Stomach (tissue), 9 donors: Measurements from ENCODE around the gene LHB. TPM values are rescaled to one million over a fixed set of nuclear protein-coding genes. Genes with fewer than 3 reads are reported as not detected.

ENCODE experiments used
- DNase-seq, 2 donors: peaks; one replicate each; pipeline versions ENCODE4 v3.0.0 to v3.0.0-alpha.2; 2013 to 2019
- H3K27ac ChIP-seq, 5 donors: fragments of 200-600 bp in 4 of 5; sonication (generic) in 4 of 5; one replicate each; pipeline ENCODE4 v1.5.1; 2013 to 2019; ENCODE audit warnings: mild to moderate bottlenecking in 1 of 5, moderate library complexity in 1 of 5
- H3K27me3 ChIP-seq, 3 donors: fragments of 200-600 bp; sonication (generic); one replicate each; pipeline ENCODE4 v1.5.1; 2017 to 2019; ENCODE audit warnings: mixed run types in 1 of 3
- H3K36me3 ChIP-seq, 4 donors: fragments of 200-600 bp; sonication (generic); 1 replicate in 3 of 4; 2 replicates in 1 of 4; pipeline ENCODE4 v1.5.1; 2016 to 2019
- H3K4me1 ChIP-seq, 4 donors: fragments of 200-600 bp; sonication (generic); one replicate each; pipeline ENCODE4 v1.5.1; 2016 to 2019
- H3K4me3 ChIP-seq, 4 donors: fragments of 200-600 bp; sonication (generic) in 3 of 4; one replicate each; pipeline ENCODE4 v1.5.1; 2016 to 2019; ENCODE audit warnings: mild to moderate bottlenecking in 1 of 4
- H3K9me3 ChIP-seq, 4 donors: fragments of 200-600 bp; sonication (generic); one replicate each; pipeline ENCODE4 v1.5.1; 2016 to 2019
- EP300 ChIP-seq: sonication (generic); formaldehyde crosslinking; IDR thresholded peaks from one replicate; pipeline ENCODE4 v1.6.1; 2017; ENCODE audit warnings: antibody characterized with exemption
- POLR2A ChIP-seq, 4 donors: fragments of 450-650 bp; IDR thresholded peaks; one replicate each; pipeline ENCODE4 v1.6.1; 2016; ENCODE audit warnings: antibody characterized with exemption in 4 of 4, control low read depth in 2 of 4, mild to moderate bottlenecking in 1 of 4, moderate library complexity in 1 of 4
- POLR2AphosphoS5 ChIP-seq, 3 donors: sonication (generic); formaldehyde crosslinking; IDR thresholded peaks; one replicate each; pipeline ENCODE4 v1.6.1; 2016; ENCODE audit warnings: antibody characterized with exemption in 3 of 3
- WGBS, 5 donors: extraction: QIAGEN DNeasy Blood & Tissue Kit in 3 of 5; methylation state at CpG; one replicate each; pipeline versions ENCODE4 v1.1.5 to v1.1.7; 2013 to 2018; 5-methylcytosine and 5-hydroxymethylcytosine counted together
- intact Hi-C: fragments of 100-400 bp; cut with DNase I; formaldehyde crosslinking; loops from one replicate; pipeline ENCODE4 v1.15.1; 2023; ENCODE audit warnings: low total_unique reads
- polyA plus RNA-seq, 3 donors: library from polyadenylated mRNA; stranded (reverse); fragments of 200-250 nt; gene quantifications; one replicate each; pipeline ENCODE4 v1.2.3, GENCODE V29; 2013
- total RNA-seq, 5 donors: library from RNA; depleted of rRNA; stranded (reverse); fragments of >200 nt; gene quantifications; one replicate each; pipeline versions ENCODE4 v1.1.0 to v1.2.3, GENCODE V29; 2014 to 2016
- TF ChIP-seq, protein P1 (sequence below), 7 experiments: fragments of 450-650 bp in 4 of 7; fragments of 200-600 bp in 3 of 7; sonication (generic) in 3 of 7; IDR thresholded peaks; one replicate each; pipeline ENCODE4 v1.5.1; 2016 to 2019; ENCODE audit warnings: antibody characterized with exemption in 7 of 7, control low read depth in 2 of 7, mild to moderate bottlenecking in 1 of 7
- donor health status: healthy with polysubstance abuse.
- donor health status: Bipolar disorder and iron deficiency.
- donor health status: healthy.

The LHB gene
- total and polyA plus RNA-seq, 8 donors, result 3.8 to 45.8 (median 24.4) TPM; not detected in 4

DNA sequence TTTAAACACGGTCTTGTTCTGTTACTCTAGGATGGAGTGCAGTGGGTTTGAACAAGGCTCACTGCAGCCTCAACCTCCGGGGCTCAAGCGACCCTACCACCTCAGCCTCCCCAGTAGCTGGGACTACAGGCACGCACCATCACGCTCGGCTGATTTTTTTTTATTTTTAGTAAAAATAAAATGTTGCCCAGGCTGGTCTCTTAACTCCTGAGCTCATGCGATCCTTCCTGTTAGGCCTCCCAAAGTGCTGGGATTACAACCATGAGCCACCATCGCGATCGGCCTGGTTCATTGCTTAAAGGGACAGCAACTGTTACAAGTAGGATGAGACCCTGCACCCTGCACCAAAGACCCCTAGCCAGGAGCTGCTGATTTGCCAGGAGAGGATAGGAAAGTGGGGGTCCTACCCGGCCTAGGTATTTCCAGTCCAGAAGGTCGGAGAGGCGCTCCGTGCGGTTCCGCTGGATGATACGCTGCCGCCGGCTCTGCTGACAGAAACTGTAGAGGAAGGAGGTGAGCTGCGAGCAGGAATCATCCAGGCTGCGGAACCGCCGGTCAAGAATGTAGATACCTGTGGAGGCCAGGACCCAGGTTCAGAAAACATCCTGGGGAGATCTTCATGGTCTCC lies 46.6 kb downstream of the LHB start:
- DNase-seq, result no peak
- TF ChIP-seq EP300 (no peak), POLR2AphosphoS5 (IDR thresholded peaks at IDR 0.05) (no peak), POLR2A (IDR thresholded peaks at IDR 0.05) (no peak)
- TF ChIP-seq, protein P1, sequence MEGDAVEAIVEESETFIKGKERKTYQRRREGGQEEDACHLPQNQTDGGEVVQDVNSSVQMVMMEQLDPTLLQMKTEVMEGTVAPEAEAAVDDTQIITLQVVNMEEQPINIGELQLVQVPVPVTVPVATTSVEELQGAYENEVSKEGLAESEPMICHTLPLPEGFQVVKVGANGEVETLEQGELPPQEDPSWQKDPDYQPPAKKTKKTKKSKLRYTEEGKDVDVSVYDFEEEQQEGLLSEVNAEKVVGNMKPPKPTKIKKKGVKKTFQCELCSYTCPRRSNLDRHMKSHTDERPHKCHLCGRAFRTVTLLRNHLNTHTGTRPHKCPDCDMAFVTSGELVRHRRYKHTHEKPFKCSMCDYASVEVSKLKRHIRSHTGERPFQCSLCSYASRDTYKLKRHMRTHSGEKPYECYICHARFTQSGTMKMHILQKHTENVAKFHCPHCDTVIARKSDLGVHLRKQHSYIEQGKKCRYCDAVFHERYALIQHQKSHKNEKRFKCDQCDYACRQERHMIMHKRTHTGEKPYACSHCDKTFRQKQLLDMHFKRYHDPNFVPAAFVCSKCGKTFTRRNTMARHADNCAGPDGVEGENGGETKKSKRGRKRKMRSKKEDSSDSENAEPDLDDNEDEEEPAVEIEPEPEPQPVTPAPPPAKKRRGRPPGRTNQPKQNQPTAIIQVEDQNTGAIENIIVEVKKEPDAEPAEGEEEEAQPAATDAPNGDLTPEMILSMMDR (IDR thresholded peaks at IDR 0.05), result no peak
- peaks cover 14 to 53% (median 33%) of the 10 kb centered on the region in 4 donors for H3K4me1 ChIP-seq
- H3K27ac ChIP-seq, result peak overlapping the region in 3 of 5 donors; percentile 20 to 51 (median 43)
- H3K9me3 ChIP-seq, result no peaks in the 10 kb centered on the region
- H3K27me3 ChIP-seq, result no peaks in the 10 kb centered on the region
- intact Hi-C loops, result no loop called here
- H3K4me3 ChIP-seq, result no peak overlapping the region
- H3K36me3 ChIP-seq, result peaks cover 44 to 89% (median 87%) of the 10 kb centered on the region in 4 donors
- 84 to 89% (median 86%) methylated on average over 21 to 23 of the region's 23 CpGs for WGBS, 5 donors

DNA sequence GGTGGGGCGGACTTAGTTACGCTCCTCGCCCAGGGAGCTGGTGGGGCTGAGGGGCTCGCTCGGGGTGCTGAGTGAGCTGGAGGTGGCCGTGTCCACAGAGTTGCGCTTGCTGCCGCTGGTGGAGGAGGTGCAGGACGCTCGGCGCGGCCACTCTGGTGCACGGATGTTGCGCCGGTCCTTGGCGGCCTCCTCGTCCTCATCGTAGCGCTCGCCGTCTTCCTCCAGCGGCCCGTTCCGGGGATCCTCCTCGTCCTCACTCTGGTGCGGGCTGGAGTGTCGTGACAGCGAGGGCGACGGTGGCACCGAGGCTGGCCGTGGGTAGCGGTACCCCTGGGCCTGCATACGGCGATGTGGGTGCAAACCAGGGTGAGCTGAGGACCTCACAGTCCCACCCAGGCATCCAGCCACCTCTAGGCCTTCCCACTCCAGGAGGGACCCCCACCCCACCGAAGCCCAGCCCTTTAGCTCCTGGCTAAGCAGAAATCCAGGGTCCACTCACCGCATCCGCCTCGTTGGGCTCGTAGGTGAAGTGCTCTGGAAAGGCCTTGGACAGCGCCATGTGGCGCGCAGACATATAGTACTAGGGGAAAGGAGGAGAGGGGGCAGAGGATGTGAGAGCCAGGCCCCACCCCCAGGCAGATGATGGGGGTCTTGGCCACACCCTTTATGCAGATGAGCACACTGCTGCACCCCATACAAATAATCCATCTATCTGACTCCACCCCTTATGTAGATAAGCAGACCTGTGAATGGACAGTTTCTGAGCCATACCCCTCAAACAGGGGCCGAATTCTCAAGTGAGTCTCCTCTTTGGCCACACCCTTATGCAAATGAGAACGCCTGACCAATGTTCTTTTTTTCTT lies 47.4 kb downstream of the LHB start:
- peaks cover 44 to 84% (median 81%) of the 10 kb centered on the region in 4 donors for H3K36me3 ChIP-seq
- TF ChIP-seq POLR2A (IDR thresholded peaks at IDR 0.05), result no peak
- TF ChIP-seq EP300, result no peak
- TF ChIP-seq POLR2AphosphoS5 (IDR thresholded peaks at IDR 0.05), result peak in 1 of 3 donors; percentile 29
- TF ChIP-seq, protein P1 (IDR thresholded peaks at IDR 0.05), result no peak
- H3K27me3 ChIP-seq, result no peaks in the 10 kb centered on the region
- peak overlapping the region in 3 of 5 donors; percentile 93 to 97 (median 97) for H3K27ac ChIP-seq
- 89 to 95% (median 93%) methylated on average over 42 to 45 of the region's 45 CpGs for WGBS, 5 donors
- H3K4me1 ChIP-seq, result peaks cover 17 to 57% (median 37%) of the 10 kb centered on the region in 4 donors
- intact Hi-C loops, result no loop called here
- no peak for DNase-seq
- no peak overlapping the region for H3K4me3 ChIP-seq
- no peaks in the 10 kb centered on the region for H3K9me3 ChIP-seq

GRCh38 chr19:48968813-48969218 lies 48.1 kb downstream of the LHB start:
- Histone ChIP-seq H3K9me3 (no peaks in the 10 kb centered on the region), H3K27me3 (no peaks in the 10 kb centered on the region), H3K36me3 (peaks cover 38 to 77% (median 74%) of the 10 kb centered on the region in 4 donors), H3K4me3 (no peak overlapping the region), H3K27ac (peak overlapping the region in 4 of 5 donors; percentile 93 to 97 (median 96)), H3K4me1 (peaks cover 24 to 64% (median 44%) of the 10 kb centered on the region in 4 donors)
- DNase-seq, result no peak
- WGBS, 5 donors, result 67 to 82% (median 71%) methylated on average over 15 of the region's 15 CpGs
- TF ChIP-seq POLR2A (IDR thresholded peaks at IDR 0.05) (peak in 1 of 4 donors; percentile 20), EP300 (no peak), POLR2AphosphoS5 (IDR thresholded peaks at IDR 0.05) (no peak)
- TF ChIP-seq, protein P1 (IDR thresholded peaks at IDR 0.05), result no peak
- intact Hi-C loops, result no loop called here

DNA sequence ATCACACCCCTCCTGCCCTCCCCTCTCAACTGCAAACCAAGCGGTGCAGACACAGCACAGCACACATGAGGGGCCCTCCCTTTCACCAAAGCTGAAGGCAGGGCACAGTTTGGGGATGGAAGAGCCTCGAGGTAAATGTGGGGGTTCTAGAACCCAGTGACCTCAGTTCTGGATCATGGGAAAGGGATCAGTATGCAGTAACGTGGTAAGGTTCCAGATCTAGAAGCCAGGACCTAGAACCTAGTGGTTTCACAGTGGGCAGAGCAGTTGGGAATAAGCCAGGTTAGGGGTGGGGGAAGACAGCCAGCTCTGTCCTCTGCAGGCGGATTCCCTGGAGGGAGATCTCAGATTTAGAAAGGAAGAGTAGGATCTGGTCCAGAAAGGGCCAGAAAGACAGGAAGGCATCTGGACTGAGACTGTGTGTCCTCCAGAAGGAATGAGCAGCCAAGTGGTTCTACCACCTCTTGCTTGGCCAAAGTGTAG lies 48.7 kb downstream of the LHB start:
- Histone ChIP-seq H3K27ac (peak overlapping the region; percentile 11 to 97 (median 94)), H3K27me3 (no peaks in the 10 kb centered on the region), H3K36me3 (peaks cover 35 to 71% (median 68%) of the 10 kb centered on the region in 4 donors), H3K9me3 (no peaks in the 10 kb centered on the region), H3K4me3 (no peak overlapping the region), H3K4me1 (peaks cover 30 to 70% (median 50%) of the 10 kb centered on the region in 4 donors)
- 53 to 61% (median 59%) methylated on average over 4 of the region's 4 CpGs for WGBS, 5 donors
- DNase-seq, result peak in 1 of 2 donors; percentile 35
- intact Hi-C loops, result no loop called here
- TF ChIP-seq EP300 (no peak), POLR2AphosphoS5 (IDR thresholded peaks at IDR 0.05) (peak in 1 of 3 donors; percentile 16), POLR2A (IDR thresholded peaks at IDR 0.05) (no peak)
- TF ChIP-seq, protein P1 (IDR thresholded peaks at IDR 0.05), result no peak
